GM12878 (cell line): Measurements from ENCODE around the gene MAST4. TPM values are rescaled to one million over a fixed set of nuclear protein-coding genes. Genes with fewer than 3 reads are reported as not detected.

Experiments
- BCL11A ChIP-seq: IDR thresholded peaks from 2 replicates; pipeline ENCODE4 v1.6.1; 2011; ENCODE audit warnings: low read depth, low read length
- CTCF ChIP-seq, 3 experiments: IDR thresholded peaks in 2 of 3; conservative IDR thresholded peaks in 1 of 3; 2 replicates each; pipeline ENCODE4 v1.5.1; 2011; ENCODE audit warnings: low read depth in 3 of 3, low read length in 3 of 3, mild to moderate bottlenecking in 3 of 3, control low read depth in 2 of 3, moderate library complexity in 2 of 3, inconsistent platforms in 1 of 3, mixed read lengths in 1 of 3; ENCODE audit not compliant: control insufficient read depth in 2 of 3, insufficient read depth in 1 of 3; ENCODE audit errors: extremely low read depth in 1 of 3
- E2F8 ChIP-seq: fragments of 450-650 bp; IDR thresholded peaks from 2 replicates; pipeline ENCODE4 v1.6.1; 2018; ENCODE audit warnings: mild to moderate bottlenecking, low read depth, moderate library complexity; ENCODE audit not compliant: partially characterized antibody
- GATAD2B ChIP-seq: fragments of 450-650 bp; conservative IDR thresholded peaks from 2 replicates; pipeline ENCODE4 v1.6.1; 2017; ENCODE audit warnings: low read depth, mild to moderate bottlenecking, moderate library complexity
- JUNB ChIP-seq: IDR thresholded peaks from 2 replicates; pipeline ENCODE4 v1.6.1; 2016; ENCODE audit warnings: antibody characterized with exemption, mild to moderate bottlenecking
- LARP7 ChIP-seq: fragments of 450-650 bp; IDR thresholded peaks from 2 replicates; pipeline ENCODE4 v1.6.1; 2017; ENCODE audit warnings: mild to moderate bottlenecking
- MYC ChIP-seq: IDR thresholded peaks from 2 replicates; pipeline ENCODE4 v1.6.1; 2011; ENCODE audit warnings: mild to moderate bottlenecking, low read length, moderate library complexity, inconsistent platforms; ENCODE audit not compliant: insufficient read depth, insufficient replicate concordance, insufficient read length, severe bottlenecking
- ZBTB40 ChIP-seq: fragments of 450-650 bp; IDR thresholded peaks from 2 replicates; pipeline ENCODE4 v1.6.1; 2016; ENCODE audit warnings: mild to moderate bottlenecking, moderate library complexity, borderline replicate concordance
- polyA plus RNA-seq, 11 experiments: library from polyadenylated mRNA; depleted of rRNA in 4 of 11; unstranded in 6 of 11; stranded (reverse) in 5 of 11; fragments of >200 nt; fragmentation: Nextera tagmentation in 4 of 11; fragmentation: Illumina TruSeq in 1 of 11; extraction: Ambion mirVana in 4 of 11; extraction: Trizol in 1 of 11; gene quantifications; 1 replicate in 1 of 11; 2 replicates in 10 of 11; pipeline versions ENCODE4 v1.2.1 to v1.2.3, GENCODE V29; 2011 to 2016; ENCODE audit warnings: inconsistent platforms in 2 of 11, missing spikeins in 2 of 11, low read depth in 1 of 11
- total RNA-seq, 4 experiments: library from RNA; depleted of rRNA in 3 of 4; stranded (reverse); fragments of >200 nt in 3 of 4; fragmentation: Illumina TruSeq in 1 of 4; extraction: Trizol in 1 of 4; gene quantifications; 2 replicates each; pipeline versions ENCODE4 v1.2.1 to v1.2.3, GENCODE V29; 2013 to 2021

MAST4 gene
- total and polyA plus RNA-seq, 10 of the 15 experiments (the other 5 are each of a cell fraction or from before 2014, with no cell fraction given): 0.02 to 1.6 (median 0.29) TPM; not detected in 1

GRCh38 chr5:67053229-67053628 is 457.0 kb downstream of the MAST4 start (continued):
- no peak for TF ChIP-seq BCL11A
- TF ChIP-seq E2F8: no peak
- no peak for TF ChIP-seq GATAD2B
- no peak for TF ChIP-seq MYC
- TF ChIP-seq LARP7: no peak
- TF ChIP-seq JUNB: no peak
- no peak for TF ChIP-seq ZBTB40
- TF ChIP-seq CTCF (IDR thresholded peaks at IDR 0.05 in 2 of 3, conservative IDR thresholded peaks at IDR 0.05 in 1 of 3; ENCODE audit: control insufficient read depth in 2 of 3, extremely low read depth in 1 of 3, insufficient read depth in 1 of 3, low read depth in 3 of 3, low read length in 3 of 3): no peak
- TF ChIP-seq, all 136 proteins: peak for 0
